ENCODE measurements around the gene PDZRN4.

Gene PDZRN4

GRCh38 chr12:41242603-41243002, 54.5 kb downstream of the PDZRN4 start:
- no peak overlapping the region for H2BK12ac ChIP-seq (ENCODE audit: low read length)
- no peak overlapping the region for H3K9ac ChIP-seq (ENCODE audit: low read length)
- no peaks in the 10 kb centered on the region for H3K4me1 ChIP-seq (ENCODE audit: control insufficient read depth in 1 of 2, insufficient read depth in 2 of 2, low read length in 2 of 2)
- H2AK5ac ChIP-seq (ENCODE audit: low read length) = no peak overlapping the region
- no peak overlapping the region for H4K8ac ChIP-seq (ENCODE audit: low read depth, low read length)
- H2BK5ac ChIP-seq (ENCODE audit: low read depth, low read length, poor library complexity) = no peak overlapping the region
- H3K36me3 ChIP-seq (ENCODE audit: control insufficient read depth in 1 of 2, insufficient read depth in 2 of 2, low read length in 2 of 2) = no peaks in the 10 kb centered on the region
- no CpG with 5 or more reads among the region's 2 CpGs for WGBS (ENCODE audit: extremely low coverage, insufficient coverage, insufficient read length)
- no peak overlapping the region for H2BK120ac ChIP-seq (ENCODE audit: insufficient read depth, low read length, poor library complexity)
- H3K4ac ChIP-seq (ENCODE audit: low read depth, low read length) = no peak overlapping the region
- H3K79me1 ChIP-seq (ENCODE audit: low read length) = no peaks in the 10 kb centered on the region
- H3K27me3 ChIP-seq (ENCODE audit: insufficient read depth, low read length) = no peaks in the 10 kb centered on the region
- no peaks in the 10 kb centered on the region for H3K79me2 ChIP-seq (ENCODE audit: control insufficient read depth, insufficient read depth, low read length, poor library complexity)
- H3K4me2 ChIP-seq (ENCODE audit: low read length) = no peak overlapping the region
- no peaks in the 10 kb centered on the region for H3K9me3 ChIP-seq (ENCODE audit: insufficient read depth, low read depth, low read length)
- no peak overlapping the region for H4K91ac ChIP-seq (ENCODE audit: low read depth, low read length)
- H3K14ac ChIP-seq (ENCODE audit: low read length) = no peak overlapping the region
- no peak overlapping the region for H3K23ac ChIP-seq (ENCODE audit: low read length)
- H2AFZ ChIP-seq (ENCODE audit: insufficient read depth, low read length, poor library complexity) = no peak overlapping the region
- no peak overlapping the region for H3K18ac ChIP-seq (ENCODE audit: low read length)
- no peak for DNase-seq
- H3K27ac ChIP-seq (ENCODE audit: low read depth, low read length) = no peak overlapping the region
- H4K12ac ChIP-seq (ENCODE audit: low read depth, low read length) = no peak overlapping the region
- H3K4me3 ChIP-seq (ENCODE audit: low read depth, low read length) = no peak overlapping the region

- H3K4me2 ChIP-seq (ENCODE audit: low read length) = no peak overlapping the region
- H3K27ac ChIP-seq (ENCODE audit: low read depth, low read length) = no peak overlapping the region
- H3K9me3 ChIP-seq (ENCODE audit: insufficient read depth, low read depth, low read length) = no peaks in the 10 kb centered on the region
- H3K23ac ChIP-seq (ENCODE audit: low read length) = no peak overlapping the region
- H3K9ac ChIP-seq (ENCODE audit: low read length) = no peak overlapping the region
- no peak overlapping the region for H4K12ac ChIP-seq (ENCODE audit: low read depth, low read length)
- H3K4ac ChIP-seq (ENCODE audit: low read depth, low read length) = no peak overlapping the region
- DNase-seq = no peak
- H3K27me3 ChIP-seq (ENCODE audit: insufficient read depth, low read length) = no peaks in the 10 kb centered on the region
- H2AK5ac ChIP-seq (ENCODE audit: low read length) = no peak overlapping the region
- H3K18ac ChIP-seq (ENCODE audit: low read length) = no peak overlapping the region
- no peak overlapping the region for H2BK5ac ChIP-seq (ENCODE audit: low read depth, low read length, poor library complexity)
- no CpG with 5 or more reads among the region's 2 CpGs for WGBS (ENCODE audit: extremely low coverage, insufficient coverage, insufficient read length)
- no peaks in the 10 kb centered on the region for H3K4me1 ChIP-seq (ENCODE audit: control insufficient read depth in 1 of 2, insufficient read depth in 2 of 2, low read length in 2 of 2)
- H4K91ac ChIP-seq (ENCODE audit: low read depth, low read length) = no peak overlapping the region
- no peak overlapping the region for H2BK12ac ChIP-seq (ENCODE audit: low read length)
- no peaks in the 10 kb centered on the region for H3K36me3 ChIP-seq (ENCODE audit: control insufficient read depth in 1 of 2, insufficient read depth in 2 of 2, low read length in 2 of 2)
- no peak overlapping the region for H2BK120ac ChIP-seq (ENCODE audit: insufficient read depth, low read length, poor library complexity)
- H2AFZ ChIP-seq (ENCODE audit: insufficient read depth, low read length, poor library complexity) = no peak overlapping the region
- no peaks in the 10 kb centered on the region for H3K79me2 ChIP-seq (ENCODE audit: control insufficient read depth, insufficient read depth, low read length, poor library complexity)
- no peak overlapping the region for H3K14ac ChIP-seq (ENCODE audit: low read length)
- H4K8ac ChIP-seq (ENCODE audit: low read depth, low read length) = no peak overlapping the region
- H3K79me1 ChIP-seq (ENCODE audit: low read length) = no peaks in the 10 kb centered on the region
- no peak overlapping the region for H3K4me3 ChIP-seq (ENCODE audit: low read depth, low read length)
These were observed 60.3 kb downstream of the PDZRN4 start for GRCh38 chr12:41248391-41248790.

- H2BK12ac ChIP-seq (ENCODE audit: low read length) = no peak overlapping the region
- no peak overlapping the region for H2AFZ ChIP-seq (ENCODE audit: insufficient read depth, low read length, poor library complexity)
- no peak overlapping the region for H4K91ac ChIP-seq (ENCODE audit: low read depth, low read length)
- no peak overlapping the region for H4K12ac ChIP-seq (ENCODE audit: low read depth, low read length)
- no peak for DNase-seq
- no peak overlapping the region for H3K9ac ChIP-seq (ENCODE audit: low read length)
- H2AK5ac ChIP-seq (ENCODE audit: low read length) = no peak overlapping the region
- no peak overlapping the region for H3K4ac ChIP-seq (ENCODE audit: low read depth, low read length)
- H3K14ac ChIP-seq (ENCODE audit: low read length) = no peak overlapping the region
- H3K36me3 ChIP-seq (ENCODE audit: control insufficient read depth in 1 of 2, insufficient read depth in 2 of 2, low read length in 2 of 2) = no peaks in the 10 kb centered on the region
- no peaks in the 10 kb centered on the region for H3K79me1 ChIP-seq (ENCODE audit: low read length)
- no peaks in the 10 kb centered on the region for H3K4me1 ChIP-seq (ENCODE audit: control insufficient read depth in 1 of 2, insufficient read depth in 2 of 2, low read length in 2 of 2)
- no peak overlapping the region for H3K4me3 ChIP-seq (ENCODE audit: low read depth, low read length)
- no peaks in the 10 kb centered on the region for H3K79me2 ChIP-seq (ENCODE audit: control insufficient read depth, insufficient read depth, low read length, poor library complexity)
- no peak overlapping the region for H4K8ac ChIP-seq (ENCODE audit: low read depth, low read length)
- no peaks in the 10 kb centered on the region for H3K9me3 ChIP-seq (ENCODE audit: insufficient read depth, low read depth, low read length)
- no CpG with 5 or more reads among the region's 2 CpGs for WGBS (ENCODE audit: extremely low coverage, insufficient coverage, insufficient read length)
- H3K4me2 ChIP-seq (ENCODE audit: low read length) = no peak overlapping the region
- H2BK5ac ChIP-seq (ENCODE audit: low read depth, low read length, poor library complexity) = no peak overlapping the region
- H3K27me3 ChIP-seq (ENCODE audit: insufficient read depth, low read length) = no peaks in the 10 kb centered on the region
- H3K27ac ChIP-seq (ENCODE audit: low read depth, low read length) = no peak overlapping the region
- no peak overlapping the region for H3K23ac ChIP-seq (ENCODE audit: low read length)
- H2BK120ac ChIP-seq (ENCODE audit: insufficient read depth, low read length, poor library complexity) = no peak overlapping the region
- no peak overlapping the region for H3K18ac ChIP-seq (ENCODE audit: low read length)
These were observed 62.6 kb downstream of the PDZRN4 start for GRCh38 chr12:41250748-41251147.

- H2AK5ac ChIP-seq (ENCODE audit: low read length) = no peak overlapping the region
- no peak overlapping the region for H4K8ac ChIP-seq (ENCODE audit: low read depth, low read length)
- no peak overlapping the region for H3K4me2 ChIP-seq (ENCODE audit: low read length)
- H3K9ac ChIP-seq (ENCODE audit: low read length) = no peak overlapping the region
- no peaks in the 10 kb centered on the region for H3K27me3 ChIP-seq (ENCODE audit: insufficient read depth, low read length)
- no peaks in the 10 kb centered on the region for H3K36me3 ChIP-seq (ENCODE audit: control insufficient read depth in 1 of 2, insufficient read depth in 2 of 2, low read length in 2 of 2)
- no peak overlapping the region for H2AFZ ChIP-seq (ENCODE audit: insufficient read depth, low read length, poor library complexity)
- no peak overlapping the region for H3K4ac ChIP-seq (ENCODE audit: low read depth, low read length)
- no peak overlapping the region for H3K23ac ChIP-seq (ENCODE audit: low read length)
- no peaks in the 10 kb centered on the region for H3K79me1 ChIP-seq (ENCODE audit: low read length)
- H3K9me3 ChIP-seq (ENCODE audit: insufficient read depth, low read depth, low read length) = no peaks in the 10 kb centered on the region
- H3K4me3 ChIP-seq (ENCODE audit: low read depth, low read length) = no peak overlapping the region
- H2BK5ac ChIP-seq (ENCODE audit: low read depth, low read length, poor library complexity) = no peak overlapping the region
- H4K12ac ChIP-seq (ENCODE audit: low read depth, low read length) = no peak overlapping the region
- no peak overlapping the region for H3K14ac ChIP-seq (ENCODE audit: low read length)
- H3K27ac ChIP-seq (ENCODE audit: low read depth, low read length) = no peak overlapping the region
- no CpG with 5 or more reads among the region's 4 CpGs for WGBS (ENCODE audit: extremely low coverage, insufficient coverage, insufficient read length)
- no peak overlapping the region for H4K91ac ChIP-seq (ENCODE audit: low read depth, low read length)
- no peaks in the 10 kb centered on the region for H3K79me2 ChIP-seq (ENCODE audit: control insufficient read depth, insufficient read depth, low read length, poor library complexity)
- no peaks in the 10 kb centered on the region for H3K4me1 ChIP-seq (ENCODE audit: control insufficient read depth in 1 of 2, insufficient read depth in 2 of 2, low read length in 2 of 2)
- H3K18ac ChIP-seq (ENCODE audit: low read length) = no peak overlapping the region
- no peak overlapping the region for H2BK12ac ChIP-seq (ENCODE audit: low read length)
- H2BK120ac ChIP-seq (ENCODE audit: insufficient read depth, low read length, poor library complexity) = no peak overlapping the region
- no peak for DNase-seq
These were observed 66.1 kb downstream of the PDZRN4 start for GRCh38 chr12:41254004-41254914.

Data from trophoblast cell (in vitro differentiated cells and primary cell).